Measurements from ENCODE around the gene DHRS2. TPM values are rescaled to one million over a fixed set of nuclear protein-coding genes. Genes with fewer than 3 reads are reported as not detected.
"Not testable (repeated sequence)": the region's sequence is repeated elsewhere in the genome, so short reads cannot be mapped to it uniquely, and the experiment has no call there.

Gene DHRS2
- total RNA-seq, 2 donors from 2014 or later = not detected

DNA sequence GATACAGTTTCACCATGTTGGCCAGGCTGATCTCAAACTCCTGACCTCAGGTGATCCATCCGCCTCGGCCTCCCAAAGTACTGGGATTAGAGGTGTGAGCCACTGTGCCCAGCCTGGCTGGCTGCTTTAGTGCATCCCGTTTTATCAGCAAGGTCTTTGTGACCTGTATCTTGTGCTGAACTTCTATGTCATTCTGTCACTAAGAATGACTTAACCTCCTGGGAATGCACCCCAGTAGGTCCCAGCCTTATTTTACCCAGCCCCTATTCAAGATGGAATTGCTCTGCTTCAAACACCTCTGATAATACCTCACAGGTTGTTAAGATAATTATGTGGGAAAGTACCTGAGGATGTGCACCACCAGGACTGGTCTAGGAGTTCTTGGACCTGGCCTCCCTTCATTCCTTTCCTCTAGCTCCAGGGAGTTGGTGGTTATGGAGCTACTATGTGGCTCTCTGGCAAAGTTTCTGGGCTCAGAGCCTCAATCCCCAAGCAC, 31.4 kb upstream of the DHRS2 start:
- no peak for ATAC-seq
- H3K27me3 Mint-ChIP-seq = peaks cover 4% of the 10 kb centered on the region
- DNase-seq = no peak
- H3K27ac Mint-ChIP-seq = no peak overlapping the region
- no peaks in the 10 kb centered on the region for H3K9me3 ChIP-seq (ENCODE audit: control insufficient read depth, low read length, poor library complexity, severe bottlenecking)
- peaks cover 8% of the 10 kb centered on the region for H3K36me3 Mint-ChIP-seq (ENCODE audit: low read depth)
- H3K4me1 Mint-ChIP-seq = peaks cover 8% of the 10 kb centered on the region
- no peak overlapping the region for H3K4me3 Mint-ChIP-seq

DNA sequence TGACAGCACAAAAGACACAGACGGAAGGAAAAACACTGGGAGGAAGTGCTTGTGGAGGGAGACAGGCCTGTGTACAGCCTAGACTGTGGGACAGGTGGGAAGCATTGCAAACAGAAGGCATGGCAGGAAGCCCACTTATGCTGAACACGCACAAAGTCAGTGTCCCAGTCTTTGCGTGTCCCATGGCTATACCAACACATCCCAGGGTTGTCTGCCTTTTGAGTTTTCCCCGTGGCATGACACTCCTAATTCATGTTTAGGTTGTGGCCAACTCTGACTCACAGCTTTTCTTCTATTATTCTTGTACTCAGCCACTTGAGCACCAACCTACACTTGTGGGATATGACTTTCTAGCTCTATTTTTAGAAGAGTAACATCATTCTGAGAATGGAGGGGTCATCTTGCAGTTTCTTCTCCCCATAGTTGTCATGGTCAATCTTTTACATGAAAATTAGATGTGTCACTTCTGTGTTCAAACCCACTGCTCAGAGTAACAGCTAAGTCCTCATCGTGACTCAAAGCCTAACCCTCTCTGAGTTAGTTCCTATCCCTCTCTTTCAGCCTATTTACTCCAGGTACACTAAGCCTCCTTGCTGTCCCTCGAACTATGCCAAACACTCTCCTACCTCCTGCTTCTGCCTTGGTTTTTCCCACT, 30.1 kb upstream of the DHRS2 start:
- H3K4me3 Mint-ChIP-seq = no peak overlapping the region
- no peak overlapping the region for H3K27ac Mint-ChIP-seq
- no peaks in the 10 kb centered on the region for H3K9me3 ChIP-seq (ENCODE audit: control insufficient read depth, low read length, poor library complexity, severe bottlenecking)
- H3K36me3 Mint-ChIP-seq (ENCODE audit: low read depth) = peaks cover 8% of the 10 kb centered on the region
- H3K27me3 Mint-ChIP-seq = peaks cover 4% of the 10 kb centered on the region
- DNase-seq (no peak), ATAC-seq (no peak)
- H3K4me1 Mint-ChIP-seq = peaks cover 20% of the 10 kb centered on the region

DNA sequence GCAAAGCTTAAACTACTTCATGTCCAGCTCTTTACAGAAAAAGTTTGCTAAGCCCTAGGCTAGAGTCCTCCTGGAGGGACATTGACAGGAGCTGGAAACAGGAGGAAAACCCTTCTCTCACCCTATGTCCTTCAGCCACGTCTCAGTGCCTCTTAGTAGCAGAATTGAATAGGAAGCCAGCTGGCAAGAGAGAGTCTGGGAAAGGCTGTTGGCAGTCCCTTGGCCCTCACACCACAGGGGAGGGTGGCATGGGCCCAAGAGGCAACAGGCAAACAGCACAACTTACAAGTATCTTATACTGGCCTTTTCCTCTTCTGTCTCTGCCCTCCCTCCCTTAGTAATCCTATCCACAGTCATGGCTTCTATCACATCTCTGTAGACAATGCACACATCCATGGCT, 27.7 kb upstream of the DHRS2 start:
- Mint-ChIP-seq H3K27me3 (no peaks in the 10 kb centered on the region), H3K27ac (no peak overlapping the region), H3K4me1 (peaks cover 25% of the 10 kb centered on the region), H3K4me3 (no peak overlapping the region), H3K36me3 (ENCODE audit: low read depth) (peaks cover 6% of the 10 kb centered on the region)
- ATAC-seq (no peak), DNase-seq (no peak)
- H3K9me3 ChIP-seq (ENCODE audit: control insufficient read depth, low read length, poor library complexity, severe bottlenecking) = no peaks in the 10 kb centered on the region

DNA sequence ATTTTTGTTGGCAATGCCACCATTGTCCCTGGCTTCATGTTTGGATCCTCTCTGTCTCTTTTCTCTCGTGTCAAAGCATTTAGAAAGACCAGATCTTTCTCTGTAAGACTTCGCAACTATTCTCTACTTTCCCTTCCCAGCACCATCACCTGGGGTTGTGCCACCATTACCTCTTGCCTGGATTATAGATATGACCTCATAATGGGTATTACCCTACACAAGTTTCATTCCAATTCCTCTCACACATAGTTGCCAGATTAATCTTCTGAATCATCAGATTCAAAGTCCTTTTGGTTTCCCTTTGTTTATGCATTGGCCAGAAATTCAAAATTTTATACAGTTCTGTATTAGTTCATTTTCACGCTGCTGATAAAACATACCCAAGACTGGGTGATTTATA, 27.2 kb upstream of the DHRS2 start:
- H3K9me3 ChIP-seq (ENCODE audit: control insufficient read depth, low read length, poor library complexity, severe bottlenecking) = no peaks in the 10 kb centered on the region
- ATAC-seq (no peak), DNase-seq (no peak)
- no peak overlapping the region for H3K4me3 Mint-ChIP-seq
- peaks cover 1% of the 10 kb centered on the region for H3K27me3 Mint-ChIP-seq
- H3K4me1 Mint-ChIP-seq = peaks cover 25% of the 10 kb centered on the region
- peak overlapping the region; percentile 95 for H3K27ac Mint-ChIP-seq
- peaks cover 6% of the 10 kb centered on the region for H3K36me3 Mint-ChIP-seq (ENCODE audit: low read depth)

DNA sequence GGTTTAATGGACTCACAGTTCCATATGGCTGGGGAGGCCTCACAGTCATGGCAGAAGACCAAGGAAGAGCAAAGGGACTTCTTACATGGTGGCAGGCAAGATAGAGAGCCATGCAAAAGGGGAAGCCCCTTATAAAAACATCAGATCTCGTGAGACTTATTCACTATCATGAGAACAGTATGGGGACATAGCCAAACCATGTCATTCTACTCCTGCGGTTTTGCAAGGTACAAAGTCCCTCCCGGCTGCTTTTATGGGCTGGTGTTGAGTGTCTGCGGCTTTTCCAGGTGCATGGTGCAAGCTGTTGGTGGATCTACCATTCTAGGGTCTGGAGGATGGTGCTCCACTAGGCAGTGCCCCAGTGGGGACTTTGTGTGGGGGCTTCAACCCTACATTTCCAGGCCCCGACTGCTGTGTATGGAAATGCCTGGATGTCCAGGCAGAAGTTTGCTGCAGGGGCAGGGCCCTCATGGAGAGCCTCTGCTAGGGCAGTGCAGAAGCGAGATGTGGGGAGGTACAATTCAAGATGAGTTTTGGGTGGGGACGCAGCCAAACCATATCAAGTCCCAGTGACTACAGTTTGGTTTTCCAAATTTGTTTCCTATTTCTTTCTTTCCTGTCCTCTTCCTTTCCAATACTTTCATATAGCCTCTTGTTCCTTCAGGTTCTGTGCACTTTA, 26.6 kb upstream of the DHRS2 start:
- not testable (repeated sequence) for H3K36me3 Mint-ChIP-seq (ENCODE audit: low read depth); H3K9me3 ChIP-seq (ENCODE audit: control insufficient read depth, low read length, poor library complexity, severe bottlenecking); ATAC-seq; DNase-seq; H3K27me3 Mint-ChIP-seq; H3K4me3 Mint-ChIP-seq
- Mint-ChIP-seq H3K4me1 (peaks cover 29% of the 10 kb centered on the region), H3K27ac (peak overlapping the region; percentile 95)

DNA sequence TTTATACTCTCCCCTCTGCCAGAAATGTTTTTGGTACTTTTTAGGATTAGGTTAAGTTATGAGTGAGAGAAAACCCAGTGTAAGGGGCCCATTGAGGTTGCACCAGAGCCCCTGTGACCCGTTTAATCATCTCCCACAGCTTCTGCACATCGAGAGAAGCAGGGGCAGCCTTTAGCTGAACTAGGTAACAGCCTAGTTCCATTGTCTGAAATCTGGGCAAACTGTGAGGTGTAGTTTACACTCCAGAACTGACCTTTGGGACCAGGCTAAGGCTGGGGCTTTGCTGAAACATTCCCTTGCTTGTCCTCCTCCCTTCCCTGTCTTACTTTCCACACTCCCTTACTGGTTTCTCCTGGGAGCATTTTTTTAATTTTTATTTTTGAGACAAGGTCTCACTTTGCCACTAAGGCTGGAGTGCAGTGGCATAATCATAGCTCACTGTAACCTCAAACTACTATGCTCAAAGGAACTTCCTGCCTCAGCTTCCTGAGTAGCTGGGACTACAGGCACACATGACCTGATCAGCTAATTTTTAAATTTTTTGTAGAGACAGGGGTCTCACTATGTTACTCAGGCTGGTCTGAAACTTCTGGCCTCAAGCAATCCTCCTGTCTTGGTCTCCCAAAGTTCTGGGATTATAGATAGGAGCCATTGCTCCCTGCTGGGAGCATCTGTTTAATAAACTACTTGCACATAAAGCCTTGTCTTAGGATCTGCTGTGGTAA, 25.9 kb upstream of the DHRS2 start:
- Mint-ChIP-seq H3K36me3 (ENCODE audit: low read depth) (peaks cover 6% of the 10 kb centered on the region), H3K27ac (peak overlapping the region; percentile 95), H3K27me3 (peaks cover 6% of the 10 kb centered on the region), H3K4me3 (peak overlapping the region; percentile 51), H3K4me1 (peaks cover 30% of the 10 kb centered on the region)
- no peak for DNase-seq
- no peaks in the 10 kb centered on the region for H3K9me3 ChIP-seq (ENCODE audit: control insufficient read depth, low read length, poor library complexity, severe bottlenecking)
- ATAC-seq = peak; percentile 87

DNA sequence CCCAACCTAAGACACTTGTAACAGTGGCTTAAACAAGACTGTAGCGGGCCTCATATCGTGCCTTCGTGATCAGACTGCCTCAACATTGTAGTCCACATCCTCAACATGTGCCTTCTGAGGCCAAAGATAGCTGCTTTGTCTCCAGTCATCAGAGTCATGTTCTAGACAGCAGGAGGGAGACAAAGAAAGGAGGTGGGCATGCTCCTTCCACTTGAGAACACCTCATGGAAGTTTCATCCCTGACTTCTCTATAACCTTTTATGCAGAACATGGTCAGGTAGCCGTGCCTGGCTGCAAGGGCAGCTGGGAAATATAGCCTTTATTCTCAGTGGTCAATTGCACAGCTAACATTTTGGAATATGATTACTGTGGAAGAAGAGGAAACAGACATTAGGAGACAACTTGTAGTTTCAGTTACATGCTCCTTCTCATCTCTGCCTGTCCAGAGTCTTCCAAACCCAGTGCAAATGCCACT, 25.3 kb upstream of the DHRS2 start:
- DNase-seq (no peak), ATAC-seq (peak; percentile 50)
- H3K9me3 ChIP-seq (ENCODE audit: control insufficient read depth, low read length, poor library complexity, severe bottlenecking) = no peaks in the 10 kb centered on the region
- H3K27ac Mint-ChIP-seq = peak overlapping the region; percentile 95
- H3K27me3 Mint-ChIP-seq = peaks cover 6% of the 10 kb centered on the region
- peaks cover 28% of the 10 kb centered on the region for H3K4me1 Mint-ChIP-seq
- peak overlapping the region; percentile 51 for H3K4me3 Mint-ChIP-seq
- H3K36me3 Mint-ChIP-seq (ENCODE audit: low read depth) = peaks cover 6% of the 10 kb centered on the region

DNA sequence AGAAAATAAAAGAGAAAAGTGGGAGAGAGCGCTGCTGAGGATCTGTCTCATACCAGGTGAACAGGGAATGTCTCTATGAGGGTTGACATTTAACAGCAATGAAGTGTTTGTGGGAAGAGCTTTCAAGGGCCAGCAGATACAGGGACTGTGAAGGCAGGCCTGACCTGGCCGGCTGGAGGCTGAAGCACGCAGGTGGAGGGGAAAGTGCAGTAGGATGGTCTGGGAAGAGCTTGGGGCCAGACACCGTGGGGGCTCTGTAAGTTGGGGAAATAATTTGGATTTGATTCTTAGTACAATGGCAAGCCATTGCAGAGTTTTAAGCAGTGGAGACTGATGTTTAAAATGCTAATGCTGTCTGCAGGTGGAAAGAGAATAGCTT, 23.8 kb upstream of the DHRS2 start:
- peaks cover 28% of the 10 kb centered on the region for H3K4me1 Mint-ChIP-seq
- H3K36me3 Mint-ChIP-seq (ENCODE audit: low read depth) = peaks cover 3% of the 10 kb centered on the region
- DNase-seq (no peak), ATAC-seq (no peak)
- H3K4me3 Mint-ChIP-seq = no peak overlapping the region
- H3K9me3 ChIP-seq (ENCODE audit: control insufficient read depth, low read length, poor library complexity, severe bottlenecking) = no peaks in the 10 kb centered on the region
- peak overlapping the region; percentile 19 for H3K27ac Mint-ChIP-seq
- H3K27me3 Mint-ChIP-seq = peaks cover 6% of the 10 kb centered on the region

DNA sequence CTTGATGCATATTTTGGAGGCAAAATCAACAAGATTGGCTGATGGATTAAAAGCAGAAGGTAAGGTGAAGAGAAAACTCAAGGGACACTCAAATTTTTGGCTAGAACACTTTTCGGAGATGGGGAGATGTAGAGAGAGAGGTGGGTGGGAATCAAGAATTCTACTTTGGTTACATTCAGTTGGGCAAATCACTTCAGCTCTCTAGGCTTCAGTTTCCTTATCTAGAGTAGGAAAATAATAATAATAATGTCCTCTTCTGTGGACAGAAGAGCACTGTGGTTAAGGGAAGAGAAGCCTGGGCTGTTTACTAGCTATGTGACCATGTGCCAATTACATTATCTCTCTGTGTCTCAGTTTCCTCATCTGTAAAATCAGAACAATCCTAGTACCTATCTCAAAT, 23.4 kb upstream of the DHRS2 start:
- peak overlapping the region; percentile 19 for H3K27ac Mint-ChIP-seq
- DNase-seq (no peak), ATAC-seq (no peak)
- peaks cover 6% of the 10 kb centered on the region for H3K27me3 Mint-ChIP-seq
- peaks cover 28% of the 10 kb centered on the region for H3K4me1 Mint-ChIP-seq
- H3K9me3 ChIP-seq (ENCODE audit: control insufficient read depth, low read length, poor library complexity, severe bottlenecking) = no peaks in the 10 kb centered on the region
- no peak overlapping the region for H3K4me3 Mint-ChIP-seq
- H3K36me3 Mint-ChIP-seq (ENCODE audit: low read depth) = peaks cover 3% of the 10 kb centered on the region

DNA sequence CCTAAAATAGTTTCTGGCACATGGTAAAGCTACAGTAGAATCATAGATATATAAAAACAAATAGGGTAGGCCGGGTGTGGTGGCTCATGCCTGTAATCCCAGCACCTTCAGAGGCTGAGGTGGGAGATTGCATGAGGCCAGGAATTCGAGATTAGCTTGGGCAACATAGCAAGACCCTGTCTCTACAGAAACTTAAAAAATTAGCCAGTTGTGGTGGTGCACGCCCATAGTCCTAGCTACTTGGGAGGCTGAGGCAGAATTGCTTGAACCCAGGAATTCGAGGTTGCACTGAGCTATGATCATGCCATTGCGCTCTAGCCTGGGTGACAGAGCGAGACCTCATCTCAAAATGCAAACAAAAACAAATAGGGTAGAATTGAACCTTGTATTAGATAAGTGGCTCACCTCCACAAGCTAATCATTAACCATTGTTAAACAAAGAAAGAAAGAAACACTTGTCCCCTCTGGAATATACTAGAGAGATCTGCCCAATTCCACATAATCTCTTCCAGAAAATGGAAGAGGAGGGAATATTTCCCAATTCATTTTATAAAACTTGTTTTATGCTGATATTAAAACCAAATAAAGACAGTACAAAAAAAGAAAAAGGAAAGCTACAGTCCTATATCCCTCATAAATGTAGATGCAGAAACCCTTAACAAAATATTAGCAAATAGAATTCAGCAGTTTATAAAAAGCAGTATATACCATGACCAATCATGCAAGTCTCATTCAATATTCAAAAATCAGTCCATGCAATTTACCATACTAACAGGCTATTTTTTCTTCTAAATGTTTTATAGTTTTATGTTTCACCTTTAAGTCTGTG, 22.7 kb upstream of the DHRS2 start:
- H3K9me3 ChIP-seq (ENCODE audit: control insufficient read depth, low read length, poor library complexity, severe bottlenecking) = no peaks in the 10 kb centered on the region
- no peak overlapping the region for H3K27ac Mint-ChIP-seq
- DNase-seq (no peak), ATAC-seq (no peak)
- peaks cover 6% of the 10 kb centered on the region for H3K27me3 Mint-ChIP-seq
- H3K4me1 Mint-ChIP-seq = peaks cover 28% of the 10 kb centered on the region
- H3K4me3 Mint-ChIP-seq = no peak overlapping the region
- peaks cover 3% of the 10 kb centered on the region for H3K36me3 Mint-ChIP-seq (ENCODE audit: low read depth)

DNA sequence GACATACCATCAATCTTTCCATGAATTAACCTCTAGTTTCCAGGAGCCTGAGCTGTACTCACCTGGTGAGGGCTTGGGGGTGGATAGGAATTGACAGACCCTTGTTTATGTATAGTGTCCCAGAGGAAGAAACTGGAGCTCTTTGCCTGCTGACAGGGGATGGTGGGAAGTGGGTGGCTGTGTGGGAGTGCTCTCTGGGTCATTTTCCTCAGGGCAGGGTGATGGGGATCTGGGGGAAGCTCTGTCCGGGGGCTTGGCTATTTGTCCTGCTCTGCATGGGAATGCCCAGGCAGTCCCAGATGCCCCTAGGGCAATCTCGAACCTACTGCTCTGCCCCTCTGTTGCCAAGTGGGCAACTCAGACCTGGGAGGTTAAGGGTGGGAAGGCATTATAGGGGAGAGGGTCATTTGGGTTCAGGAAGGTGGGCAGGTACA, 21.8 kb upstream of the DHRS2 start:
- no peak for DNase-seq
- peaks cover 23% of the 10 kb centered on the region for H3K4me1 Mint-ChIP-seq
- no peak for ATAC-seq
- no peak overlapping the region for H3K27ac Mint-ChIP-seq
- peaks cover 3% of the 10 kb centered on the region for H3K36me3 Mint-ChIP-seq (ENCODE audit: low read depth)
- no peaks in the 10 kb centered on the region for H3K9me3 ChIP-seq (ENCODE audit: control insufficient read depth, low read length, poor library complexity, severe bottlenecking)
- H3K4me3 Mint-ChIP-seq = no peak overlapping the region
- H3K27me3 Mint-ChIP-seq = peaks cover 6% of the 10 kb centered on the region

DNA sequence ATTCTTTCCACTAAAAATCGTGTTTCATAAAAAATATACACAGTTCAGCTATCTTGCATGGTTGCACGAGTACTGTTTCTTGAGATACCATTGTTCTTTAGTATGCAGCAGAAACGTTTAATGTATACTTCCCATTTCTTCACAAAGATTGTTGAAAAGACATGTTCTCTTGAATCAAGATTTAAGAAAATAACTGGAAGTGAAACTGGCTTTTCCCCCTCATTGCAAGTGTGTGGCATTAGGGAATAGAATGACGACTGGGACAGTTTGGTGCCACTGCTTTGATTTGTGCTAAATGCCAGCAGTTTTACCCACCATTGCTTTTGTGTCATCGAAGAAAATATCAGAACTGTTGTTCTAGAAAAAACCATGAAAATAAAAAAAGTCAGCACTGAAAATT, 20.3 kb upstream of the DHRS2 start:
- H3K36me3 Mint-ChIP-seq (ENCODE audit: low read depth) = peaks cover 4% of the 10 kb centered on the region
- H3K9me3 ChIP-seq (ENCODE audit: control insufficient read depth, low read length, poor library complexity, severe bottlenecking) = no peaks in the 10 kb centered on the region
- no peak for DNase-seq
- peaks cover 18% of the 10 kb centered on the region for H3K27me3 Mint-ChIP-seq
- H3K4me3 Mint-ChIP-seq = no peak overlapping the region
- no peak for ATAC-seq
- H3K4me1 Mint-ChIP-seq = peaks cover 10% of the 10 kb centered on the region
- H3K27ac Mint-ChIP-seq = no peak overlapping the region

DNA sequence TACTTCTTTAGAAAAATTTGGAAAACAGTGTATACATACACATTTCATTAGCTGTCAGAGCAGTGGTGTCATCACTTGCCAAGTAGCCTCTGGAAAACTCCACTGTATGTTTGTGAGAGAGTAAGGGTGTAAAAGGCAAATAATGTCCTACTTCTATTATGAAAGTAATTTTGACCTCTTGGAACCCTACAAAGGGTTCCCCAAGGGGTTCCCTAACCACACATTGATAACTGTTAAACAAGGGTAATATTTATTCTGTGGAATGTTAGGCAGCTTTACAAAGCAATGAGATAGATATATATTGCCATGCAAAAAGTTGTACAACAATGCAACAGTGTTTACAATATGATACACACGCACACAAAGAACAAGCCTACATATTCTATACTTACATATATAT, 18.6 kb upstream of the DHRS2 start:
- H3K4me1 Mint-ChIP-seq = peaks cover 6% of the 10 kb centered on the region
- H3K36me3 Mint-ChIP-seq (ENCODE audit: low read depth) = peaks cover 3% of the 10 kb centered on the region
- H3K4me3 Mint-ChIP-seq = no peak overlapping the region
- H3K27ac Mint-ChIP-seq = no peak overlapping the region
- no peaks in the 10 kb centered on the region for H3K9me3 ChIP-seq (ENCODE audit: control insufficient read depth, low read length, poor library complexity, severe bottlenecking)
- H3K27me3 Mint-ChIP-seq = peaks cover 35% of the 10 kb centered on the region
- DNase-seq = no peak
- no peak for ATAC-seq

All from T-helper 17 cell (primary cell).